ENCODE measurements around the gene CMC2. TPM values are rescaled to one million over a fixed set of nuclear protein-coding genes. Genes with fewer than 3 reads are reported as not detected.

The CMC2 gene
- total and polyA plus RNA-seq, 2 of the 13 experiments (the other 11 are each of a cell fraction or from before 2014, with no cell fraction given) = 116 to 129 TPM

GRCh38 chr16:80931801-80932707 is 74.6 kb downstream of the CMC2 start (continued):
- TF ChIP-seq SNAPC4 (CRISPR knock-in tag; IDR thresholded peaks at IDR 0.05) (no peak), HNRNPK (IDR thresholded peaks at IDR 0.05; ENCODE audit: low read depth, low read length, poor library complexity, severe bottlenecking) (peak; percentile 62), MAZ (IDR thresholded peaks at IDR 0.05; ENCODE audit: borderline replicate concordance, low read depth, low read length) (no peak), MAZ (CRISPR knock-in tag; IDR thresholded peaks at IDR 0.05; ENCODE audit: low read depth) (peak; percentile 64), KLF16 (CRISPR knock-in tag; IDR thresholded peaks at IDR 0.05) (peak in 1 of 2 experiments; percentile 76; a peak in 2 of 4 replicates), ZNF737 (CRISPR knock-in tag; IDR thresholded peaks at IDR 0.05; ENCODE audit: borderline replicate concordance) (0 out of 2 replicates have a peak, but pooled peaks have one; percentile 69), ZNF124 (CRISPR knock-in tag; IDR thresholded peaks at IDR 0.05) (peak; percentile 46; the same call in 1 of the 2 replicates), HMG20A (CRISPR knock-in tag; IDR thresholded peaks at IDR 0.05; ENCODE audit: borderline replicate concordance) (no peak), HDAC6 (IDR thresholded peaks at IDR 0.05; ENCODE audit: low read depth, low read length) (no peak), EZH2 (conservative IDR thresholded peaks at IDR 0.05; ENCODE audit: low read depth, low read length) (peak; percentile 40; the same call in 1 of the 2 replicates), ZNF263 (CRISPR knock-in tag; IDR thresholded peaks at IDR 0.05) (0 out of 2 replicates have a peak, but pooled peaks have one; percentile 38), ZNF800 (CRISPR knock-in tag; IDR thresholded peaks at IDR 0.05) (peak; percentile 100), CHCHD3 (CRISPR knock-in tag; IDR thresholded peaks at IDR 0.05) (peak; percentile 81; the same call in 1 of the 2 replicates), ZMYM4 (CRISPR knock-in tag; IDR thresholded peaks at IDR 0.05) (peak; percentile 39; the same call in 1 of the 2 replicates), SMARCE1 (IDR thresholded peaks at IDR 0.05; ENCODE audit: borderline replicate concordance) (no peak), ATF4 (CRISPR knock-in tag; IDR thresholded peaks at IDR 0.05) (no peak), CBX1 (IDR thresholded peaks at IDR 0.05; ENCODE audit: low read depth) (no peak), SOX13 (IDR thresholded peaks at IDR 0.05) (no peak), SOX13 (CRISPR knock-in tag; conservative IDR thresholded peaks at IDR 0.05 in 1 of 2, IDR thresholded peaks at IDR 0.05 in 1 of 2) (0 out of 4 replicates have a peak, but pooled peaks of 1 of the 2 experiments have one; percentile 10), MBD4 (IDR thresholded peaks at IDR 0.05; ENCODE audit: borderline replicate concordance, low read length) (no peak)
